HEK293T (cell line): ENCODE results near the gene NEUROD2.

Source experiments
- ELF4 ChIP-seq: fragments of 450-650 bp; IDR thresholded peaks from 2 replicates; pipeline ENCODE4 v1.6.1; 2017; ENCODE audit warnings: antibody characterized with exemption
- FOXA1 ChIP-seq: fragments of 450-650 bp; IDR thresholded peaks from 2 replicates; pipeline ENCODE4 v1.6.1; 2016; ENCODE audit warnings: mild to moderate bottlenecking
- SP1 ChIP-seq: fragments of 450-650 bp; IDR thresholded peaks from 2 replicates; pipeline ENCODE4 v1.6.1; 2017
- TARDBP ChIP-seq: fragments of 450-650 bp; IDR thresholded peaks from 2 replicates; pipeline ENCODE4 v1.6.1; 2016

DNA sequence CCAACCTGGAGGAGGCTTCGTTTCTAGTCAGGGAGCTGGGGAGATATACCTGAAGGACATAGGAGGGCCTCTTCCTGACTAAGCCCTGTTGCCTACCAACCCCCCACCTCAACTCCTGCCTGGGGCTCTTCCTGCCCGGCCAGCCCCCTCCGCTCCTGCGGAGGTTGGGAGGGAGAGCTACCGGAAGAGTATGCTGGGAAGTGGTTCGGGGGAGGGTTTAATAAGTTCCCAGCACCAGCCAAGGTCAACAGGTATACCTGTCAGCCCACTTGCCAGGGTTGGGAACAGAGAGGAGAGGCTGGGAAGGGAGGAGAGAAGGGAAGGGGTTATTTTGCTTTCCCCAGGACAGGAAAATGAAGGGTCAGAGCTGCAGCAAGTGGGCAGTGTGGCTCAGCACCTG lies 23.7 kb upstream of the NEUROD2 start:
- TF ChIP-seq TARDBP = no peak
- TF ChIP-seq SP1 = no peak
- TF ChIP-seq FOXA1 = no peak
- no peak for TF ChIP-seq ELF4
